GM19099 (cell line): ENCODE results near the gene EIF4G3.

Experiments
- POLR2A ChIP-seq: IDR thresholded peaks from 3 replicates; pipeline ENCODE4 v1.6.1; 2011; ENCODE audit warnings: low read depth; ENCODE audit not compliant: insufficient read length; ENCODE audit errors: extremely low read depth

The EIF4G3 gene

DNA sequence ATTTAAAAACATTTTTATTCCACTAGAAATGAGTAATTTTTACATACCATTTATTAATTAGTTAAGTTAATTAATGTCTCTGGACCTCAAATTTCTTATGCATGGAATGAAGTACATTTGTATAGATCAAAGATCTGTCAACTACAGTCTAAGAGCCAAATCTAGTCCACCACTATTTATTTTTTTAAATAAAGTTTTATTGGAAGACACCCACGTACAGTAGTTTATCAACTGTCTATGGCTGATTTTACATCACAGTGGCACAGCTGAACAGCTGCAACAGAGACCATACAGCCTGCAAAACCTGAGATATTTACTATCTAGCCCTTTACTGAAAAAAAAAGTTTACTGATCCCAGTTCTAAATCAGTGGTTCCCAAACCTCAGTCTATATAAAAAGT, 201.0 kb downstream of the EIF4G3 start:
- TF ChIP-seq POLR2A, result no peak

DNA sequence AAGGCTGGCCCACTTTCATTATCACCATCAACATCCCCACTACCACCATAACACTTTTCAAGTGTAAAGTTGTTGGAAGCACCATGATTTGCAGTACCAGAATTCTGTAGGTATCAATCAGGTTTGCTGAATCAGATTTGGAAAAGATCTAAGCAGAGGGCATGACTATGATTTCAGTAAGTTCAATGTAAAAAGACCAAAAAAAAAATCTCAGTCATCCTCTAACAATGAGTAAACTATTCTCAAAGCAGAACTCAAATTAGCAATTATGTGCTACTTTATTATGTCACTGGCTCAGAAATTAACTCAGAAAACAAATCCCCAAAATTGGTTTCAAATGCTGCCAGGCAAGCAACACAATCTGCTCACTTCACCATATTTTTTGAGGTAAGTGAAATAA, 201.7 kb downstream of the EIF4G3 start:
- no peak for TF ChIP-seq POLR2A

DNA sequence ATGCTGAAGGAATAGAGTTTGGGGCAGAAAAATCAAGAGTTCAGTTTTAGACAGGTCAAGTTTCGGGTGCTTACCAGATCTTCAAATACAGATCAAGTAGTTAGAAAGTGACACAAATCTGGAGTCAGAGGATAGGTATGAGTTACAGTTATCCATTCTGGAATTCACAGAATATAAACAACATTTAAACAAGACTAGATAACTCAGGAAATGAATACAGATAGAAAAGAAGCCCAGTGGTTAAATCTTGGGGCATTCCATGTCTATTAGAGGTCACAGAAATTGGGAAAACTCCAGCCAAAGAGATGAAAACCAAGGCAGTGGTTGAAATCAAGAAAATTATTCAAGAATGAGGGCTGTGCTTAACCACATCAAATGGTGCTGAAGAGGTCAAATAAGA, 202.6 kb downstream of the EIF4G3 start:
- no peak for TF ChIP-seq POLR2A

DNA sequence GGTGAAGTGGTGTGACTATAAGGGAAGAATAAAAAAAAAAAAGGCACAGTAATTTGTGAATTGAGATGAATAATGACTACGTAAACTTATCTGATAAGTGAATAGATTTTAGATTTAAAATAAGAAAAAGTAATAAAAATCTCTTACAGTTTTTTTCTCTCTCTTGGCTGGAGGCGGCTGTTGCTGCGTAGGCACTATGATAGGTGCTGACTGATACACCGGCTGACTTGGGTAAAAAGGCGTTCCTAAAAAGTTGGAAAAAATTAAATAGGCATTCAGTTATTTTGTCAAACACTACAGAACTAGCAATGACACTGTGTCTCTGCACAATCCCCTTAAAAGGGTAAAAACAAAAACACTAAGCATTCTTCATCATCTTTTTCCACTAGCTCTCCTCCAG, 203.8 kb downstream of the EIF4G3 start:
- no peak for TF ChIP-seq POLR2A

DNA sequence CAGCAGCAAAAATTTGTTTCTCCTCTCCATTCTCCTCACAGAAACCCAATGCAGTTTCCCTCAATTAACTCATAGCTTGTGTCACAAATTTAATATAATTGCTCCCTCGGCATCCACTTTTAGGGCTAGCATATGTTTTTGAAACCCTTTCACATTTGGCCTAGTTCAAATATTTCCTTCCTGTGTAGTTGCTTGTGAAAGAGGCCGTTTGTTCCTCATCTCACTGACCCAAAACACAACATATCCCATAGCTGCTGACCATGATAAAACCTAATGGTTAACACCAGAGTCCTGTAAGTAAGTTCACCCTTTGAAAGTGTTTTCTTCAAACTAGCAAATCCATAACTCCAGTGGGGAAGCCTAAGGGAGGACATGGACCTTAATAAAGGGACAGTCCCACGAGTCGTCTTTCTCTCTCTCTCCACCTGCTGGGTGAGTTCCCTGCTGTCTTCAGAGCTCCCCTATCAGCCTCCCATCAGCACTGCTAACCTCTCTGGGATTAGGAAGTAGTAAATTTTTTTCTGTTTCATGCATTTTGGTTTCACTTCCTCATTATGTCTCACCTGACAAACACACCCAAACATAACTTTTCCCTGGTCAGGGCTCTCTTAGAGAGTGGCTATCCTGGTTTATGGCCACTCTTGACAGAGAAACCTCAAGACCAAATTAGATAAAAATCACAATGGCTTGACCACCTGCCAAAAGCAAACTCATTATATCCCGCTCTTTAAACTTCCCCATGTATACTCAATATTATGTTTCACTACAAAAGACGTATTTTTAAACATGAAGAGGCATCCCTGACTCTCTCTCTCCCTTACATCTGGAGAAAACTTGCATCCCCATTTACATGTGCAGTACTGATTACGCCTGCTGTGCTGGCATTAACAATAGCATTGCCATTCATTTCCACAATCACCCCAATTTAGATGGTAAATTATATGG, 211.9 kb downstream of the EIF4G3 start:
- TF ChIP-seq POLR2A, result no peak

DNA sequence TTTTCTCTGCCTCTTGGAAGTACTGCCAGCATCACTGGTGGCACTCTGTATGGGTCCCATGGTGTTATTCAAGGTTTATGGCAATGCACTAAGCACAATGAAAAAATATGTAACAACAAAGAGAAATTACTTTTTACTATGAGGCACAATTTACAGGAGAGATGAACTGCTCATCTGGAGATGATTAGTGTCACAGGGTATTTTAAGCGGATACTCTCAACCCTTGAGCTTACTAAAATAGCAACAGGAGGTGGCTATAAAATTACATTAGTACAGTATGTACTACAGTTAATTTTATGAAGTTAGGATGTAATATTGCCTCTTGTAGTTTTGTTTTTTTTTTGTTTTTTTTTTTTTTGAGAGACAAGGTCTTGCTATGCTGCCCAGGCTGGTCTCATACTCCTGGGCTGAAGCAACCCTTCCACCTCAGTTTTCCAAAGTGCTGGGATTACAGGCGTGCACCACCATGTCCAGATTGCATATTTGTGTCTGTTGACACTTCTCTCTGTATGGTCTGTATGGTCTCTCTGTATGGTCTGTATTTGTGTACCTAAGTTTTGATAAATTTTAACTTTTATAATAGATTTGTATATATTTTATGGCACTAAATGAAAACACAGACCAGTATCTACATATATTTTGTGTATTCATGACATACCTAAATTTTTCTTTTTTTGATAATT, 214.0 kb downstream of the EIF4G3 start:
- TF ChIP-seq POLR2A, result no peak

DNA sequence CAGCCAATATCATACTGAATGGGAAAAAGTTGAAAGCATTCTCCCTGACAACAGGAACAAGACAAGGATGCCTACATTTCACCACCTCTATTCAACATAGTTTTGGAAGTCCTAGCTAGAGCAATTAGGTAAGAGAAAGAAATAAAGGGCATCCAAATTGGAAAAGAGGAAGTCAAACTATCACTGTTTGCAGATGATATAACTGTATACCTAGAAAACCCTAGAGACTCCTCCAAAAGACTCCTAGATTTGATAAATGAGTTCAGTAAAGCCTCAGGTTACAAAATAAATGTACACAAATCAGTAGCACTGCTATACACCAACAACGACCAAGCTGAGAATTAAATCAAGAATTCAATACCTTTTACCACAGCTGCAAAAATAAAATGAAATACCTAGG, 218.3 kb downstream of the EIF4G3 start:
- no peak for TF ChIP-seq POLR2A

DNA sequence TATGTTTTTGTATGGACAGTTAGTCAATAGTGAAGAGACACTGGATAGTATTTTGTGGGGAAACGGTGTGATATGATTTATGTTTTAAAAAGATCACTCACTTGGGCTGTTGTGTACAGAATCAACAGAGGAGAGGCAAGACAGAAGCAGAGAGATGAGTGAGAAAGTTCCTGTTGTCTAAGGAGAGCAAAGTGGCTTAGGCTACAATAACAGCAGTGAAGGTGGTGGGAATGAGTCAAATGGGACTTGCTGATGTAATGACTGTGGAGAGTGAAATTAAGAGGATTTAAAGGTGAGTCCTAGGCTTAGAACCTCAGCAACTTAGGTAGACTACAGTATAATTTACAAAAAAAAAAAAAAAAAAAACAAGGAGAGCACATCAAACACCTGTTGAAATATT, 220.4 kb downstream of the EIF4G3 start:
- no peak for TF ChIP-seq POLR2A

DNA sequence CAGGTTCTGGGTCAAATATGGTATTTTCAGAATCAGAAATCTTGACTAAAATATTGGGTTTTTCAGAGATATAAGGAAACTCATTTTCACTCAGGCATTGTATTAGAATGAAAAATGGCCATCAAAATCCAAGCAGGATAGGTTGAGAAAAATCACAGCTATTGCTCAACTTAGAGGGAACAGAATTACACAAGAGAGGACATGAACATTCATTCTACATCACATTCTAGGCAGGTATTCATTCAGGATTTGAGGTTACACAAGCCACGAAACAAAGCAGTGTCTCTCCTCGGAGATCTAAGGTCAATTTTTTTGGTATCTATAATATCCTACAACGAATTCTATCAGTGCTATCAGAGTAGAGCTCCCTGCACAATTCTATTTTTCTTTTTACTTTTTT, 226.0 kb downstream of the EIF4G3 start:
- TF ChIP-seq POLR2A, result no peak

DNA sequence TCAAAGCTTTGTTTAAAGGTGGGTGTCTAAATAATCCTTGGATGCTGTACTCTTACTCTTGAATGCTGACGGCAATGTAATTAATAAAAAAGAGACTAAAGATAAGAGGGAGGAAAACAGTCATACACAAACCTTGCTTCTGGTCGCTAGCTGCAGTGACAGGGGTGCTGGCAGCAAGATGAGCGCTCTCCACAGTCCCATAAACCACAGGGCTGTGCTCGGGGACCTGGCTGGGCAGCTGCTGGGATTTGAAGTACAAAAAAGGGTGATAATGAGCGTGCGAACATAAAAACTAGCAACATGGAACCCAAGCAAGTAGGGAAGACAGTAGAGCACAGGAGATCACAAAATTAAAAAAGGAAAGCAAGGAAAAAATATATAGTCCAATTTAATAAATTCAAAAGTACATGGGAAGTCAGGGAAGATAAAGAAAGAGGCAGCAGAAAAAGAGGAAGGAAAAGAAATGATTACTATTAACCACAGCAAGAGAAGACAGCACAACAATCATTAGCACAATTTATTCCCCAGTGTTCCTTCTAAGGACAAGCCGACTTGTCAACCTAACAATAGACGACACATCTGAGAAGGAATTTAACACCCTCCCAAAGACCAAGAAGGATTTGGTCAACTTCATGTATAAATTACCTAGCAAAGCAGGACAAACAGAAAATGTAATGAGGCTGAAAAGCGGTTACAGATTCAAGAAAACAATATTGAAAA, 226.7 kb downstream of the EIF4G3 start:
- TF ChIP-seq POLR2A, result no peak

DNA sequence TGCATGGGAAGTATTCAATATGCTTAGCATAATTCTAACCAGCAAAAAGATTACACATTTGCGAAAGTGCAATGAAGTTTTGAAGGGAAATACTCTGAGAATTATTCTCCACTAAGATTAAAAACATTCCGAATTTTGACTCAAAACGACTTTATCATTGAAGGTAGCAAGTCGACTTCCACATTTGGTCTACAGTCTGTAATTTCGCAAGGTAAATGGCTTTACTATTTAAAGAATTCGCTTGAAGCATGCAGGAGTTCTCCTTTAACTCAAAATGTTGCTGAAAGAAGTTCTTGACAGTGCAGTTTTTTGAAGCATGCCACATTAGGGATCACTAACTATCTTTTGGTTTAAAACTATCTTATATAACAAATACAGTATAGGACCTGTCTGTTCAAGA, 228.6 kb downstream of the EIF4G3 start:
- no peak for TF ChIP-seq POLR2A

DNA sequence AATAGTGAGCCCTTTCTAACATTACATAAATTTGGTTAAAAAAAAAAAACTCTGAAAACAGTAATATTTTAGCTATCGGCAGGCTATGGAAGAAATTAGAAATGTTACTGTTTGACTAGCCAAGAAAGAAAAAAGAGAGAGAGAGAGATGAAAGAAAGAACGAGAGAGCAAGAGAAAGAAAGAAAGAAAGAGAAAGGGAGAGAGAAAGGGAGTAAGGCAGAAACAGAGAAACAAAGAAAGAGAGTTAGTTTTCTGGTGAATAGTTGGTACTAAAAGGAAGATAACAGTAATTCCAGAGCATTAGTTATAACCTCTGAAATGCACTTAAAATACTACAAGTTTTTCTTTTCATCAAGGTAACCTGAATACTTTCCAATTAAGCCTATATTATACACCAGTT, 229.3 kb downstream of the EIF4G3 start:
- no peak for TF ChIP-seq POLR2A

DNA sequence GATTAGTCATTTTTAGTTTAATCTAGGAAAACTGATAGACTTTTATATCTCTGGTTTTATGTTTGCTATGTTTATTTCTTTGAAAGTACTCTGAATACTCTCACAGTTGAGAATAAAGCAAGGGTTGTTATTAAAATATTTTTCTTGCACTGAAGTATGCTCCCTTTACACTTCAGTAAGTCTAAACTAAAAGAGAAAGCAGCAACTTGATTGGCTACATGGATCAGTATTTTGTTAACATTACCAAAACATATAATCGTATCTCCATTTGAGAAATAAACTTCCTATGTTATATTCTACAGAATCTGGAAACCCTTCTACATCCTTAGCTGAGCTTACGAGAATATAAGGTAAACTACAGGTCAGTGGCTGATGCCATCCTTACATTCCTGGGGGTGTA, 240.1 kb downstream of the EIF4G3 start:
- TF ChIP-seq POLR2A, result no peak

DNA sequence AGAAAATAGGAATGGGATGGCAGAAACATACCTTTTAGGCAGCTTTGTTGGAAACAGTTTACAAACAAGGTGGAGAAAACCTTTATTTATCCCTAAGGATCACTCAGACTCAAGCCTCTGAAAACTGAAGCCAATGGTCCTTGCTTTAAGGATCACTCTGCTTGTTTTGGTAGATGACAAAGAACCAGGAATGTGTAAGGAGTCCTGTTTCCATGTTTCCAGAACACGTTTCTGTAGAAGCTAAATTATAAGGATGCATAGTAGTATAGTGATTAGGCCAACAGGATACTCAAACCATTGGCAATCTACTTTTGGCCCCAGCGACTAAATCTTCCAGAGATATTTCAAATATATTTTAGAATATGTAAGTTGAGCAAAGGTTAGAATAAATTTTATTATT, 240.5 kb downstream of the EIF4G3 start:
- no peak for TF ChIP-seq POLR2A

DNA sequence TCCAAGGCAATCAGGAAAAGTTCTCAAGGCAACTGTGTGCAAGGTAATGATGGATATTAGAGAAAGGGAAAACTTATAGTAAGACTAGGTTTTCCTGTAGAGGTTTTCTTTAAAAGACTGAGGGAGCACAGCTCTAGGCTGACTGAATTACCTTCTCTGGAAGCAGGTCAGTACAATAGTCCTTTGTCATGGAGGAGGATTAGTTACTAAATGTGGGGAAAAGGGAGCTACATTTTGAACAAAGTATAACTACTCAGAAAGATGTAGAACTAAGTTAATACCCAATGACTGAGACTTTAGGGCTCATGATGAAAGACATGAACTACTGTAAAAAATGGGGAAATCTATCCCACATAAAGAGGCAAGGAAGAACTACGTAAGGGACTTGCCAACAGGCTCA, 241.0 kb downstream of the EIF4G3 start:
- no peak for TF ChIP-seq POLR2A
